SW 1271 (cell line): ENCODE data around the gene CELF2.
"Not testable (repeated sequence)": the region's sequence is repeated elsewhere in the genome, so short reads cannot be mapped to it uniquely, and the experiment has no call there.

Experiments used
- DNase-seq, 2 experiments: peaks; one replicate each; lab custom pipeline; 2025; lab: John Stamatoyannopoulos, UW

Gene CELF2

DNA sequence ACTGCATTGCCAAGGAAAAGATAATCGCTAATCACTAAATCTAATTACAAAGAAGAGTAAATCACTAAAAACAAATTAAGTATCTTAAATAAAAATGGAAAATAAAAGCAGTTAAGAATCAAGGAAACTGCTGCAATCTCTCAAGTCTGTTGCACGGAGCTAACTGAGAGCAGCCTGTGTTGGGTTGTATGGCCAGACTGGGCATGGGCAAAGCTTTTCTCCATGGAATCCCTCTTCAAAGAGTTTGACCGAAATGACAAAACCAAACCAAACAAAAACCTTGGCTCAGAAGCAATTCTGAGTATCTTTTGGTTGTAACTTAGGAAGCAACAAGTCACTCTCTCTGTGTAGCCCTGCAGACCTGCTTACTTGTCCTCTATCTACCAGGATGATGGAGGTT is 78.8 kb downstream of the CELF2 start:
- DNase-seq: no peak

- no peak for DNase-seq
Observed at GRCh38 chr10:11097686-11098085, 80.0 kb downstream of the CELF2 start.

GRCh38 chr10:11098666-11099065 is 81.0 kb downstream of the CELF2 start:
- no peak for DNase-seq

DNA sequence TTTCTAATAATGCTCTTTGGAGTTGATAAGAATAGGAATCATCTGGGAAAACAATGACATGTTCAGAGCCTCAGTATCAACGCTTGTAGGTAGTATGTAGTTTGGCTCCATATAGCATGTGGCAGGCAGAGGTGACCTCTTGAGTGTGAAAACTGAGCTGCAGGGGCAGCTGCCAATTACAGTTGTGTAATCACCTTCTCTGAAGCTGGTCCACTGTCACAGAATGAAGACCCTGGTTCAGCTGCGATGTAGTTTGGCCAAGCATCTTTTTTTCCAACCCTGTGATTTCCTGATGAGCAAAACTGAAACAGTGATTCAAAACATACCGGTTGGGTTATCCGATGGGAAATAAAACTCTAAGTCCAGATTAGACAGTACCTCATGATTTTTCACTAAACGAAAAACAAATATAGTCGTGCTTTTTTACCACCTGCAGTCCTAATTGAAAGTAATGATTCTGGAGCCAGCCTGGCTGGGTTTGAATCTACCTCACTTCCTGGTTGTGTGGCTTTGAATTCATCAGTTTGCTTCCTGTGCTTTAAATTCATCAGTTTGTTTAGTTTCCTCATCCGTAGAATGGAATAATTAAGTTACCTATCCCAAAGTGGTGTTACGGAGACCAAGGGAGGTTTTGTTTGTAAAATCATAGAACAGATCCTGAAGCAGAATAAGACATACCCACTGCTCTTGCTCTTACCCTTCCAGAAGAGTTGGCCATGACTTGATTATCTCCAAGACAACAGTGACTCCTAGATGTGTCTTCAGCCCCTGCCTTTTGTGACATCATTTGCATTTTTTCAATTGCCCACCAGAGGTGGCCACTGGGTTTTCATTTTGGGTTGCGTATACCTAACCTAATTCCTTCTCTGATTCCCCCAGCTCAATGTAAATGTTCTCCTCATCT is 87.4 kb downstream of the CELF2 start:
- DNase-seq: no peak

DNA sequence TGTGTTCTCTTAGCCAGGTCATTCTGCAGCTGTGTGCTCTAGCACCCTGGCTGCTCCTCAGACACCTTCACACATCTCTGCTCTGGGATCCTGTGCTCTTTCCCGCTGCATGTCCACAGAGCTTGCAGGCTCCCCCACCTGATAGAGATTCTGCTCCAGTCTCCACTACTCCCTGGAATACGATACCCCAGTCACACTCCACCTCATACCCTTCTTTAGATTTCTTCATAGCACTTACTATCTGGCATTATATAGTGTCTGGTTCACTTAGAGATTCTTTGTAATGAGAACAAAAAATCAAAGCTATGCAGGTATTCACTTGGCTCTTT is 88.0 kb downstream of the CELF2 start:
- DNase-seq: no peak

- DNase-seq: no peak
Observed at GRCh38 chr10:11106621-11107374, 89.1 kb downstream of the CELF2 start.

DNA sequence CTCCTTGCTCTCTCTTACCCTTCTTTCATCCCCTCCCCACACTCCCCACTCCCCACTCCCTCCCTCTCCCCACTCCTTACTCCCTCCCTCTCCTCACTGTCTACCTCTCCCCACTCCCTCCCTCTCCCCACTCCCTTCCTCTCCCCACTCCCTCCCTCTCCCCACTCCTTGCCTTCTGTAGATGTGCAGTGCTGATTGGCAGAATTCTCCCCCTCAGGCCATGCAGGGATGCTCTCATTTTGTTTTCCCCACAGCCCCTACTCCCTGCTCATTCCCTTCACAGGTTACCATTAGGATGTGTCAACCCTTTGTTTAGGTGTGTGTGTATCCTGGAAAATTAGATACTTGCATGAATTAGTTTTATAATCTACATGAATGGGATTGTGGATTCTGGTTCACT is 90.3 kb downstream of the CELF2 start:
- DNase-seq: no peak

DNA sequence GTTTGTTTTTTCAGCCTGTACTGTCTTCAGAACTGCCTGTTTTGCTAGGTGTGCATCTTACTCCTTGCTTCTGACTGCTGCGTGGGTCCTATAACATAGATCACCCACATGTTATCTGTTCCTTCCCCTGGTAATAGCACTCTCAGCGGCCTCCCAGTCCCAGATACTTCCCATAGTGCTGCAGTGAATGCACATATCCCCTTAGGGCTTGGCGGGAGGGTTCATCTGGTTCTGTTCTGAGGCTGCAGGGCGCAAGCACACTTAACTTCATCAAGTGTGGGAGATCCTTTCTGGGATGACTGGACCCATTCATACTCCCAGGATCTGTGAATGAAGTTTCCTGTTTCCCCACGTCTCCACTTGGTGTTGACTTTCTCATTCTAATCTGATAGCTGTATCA is 90.7 kb downstream of the CELF2 start:
- DNase-seq: no peak

GRCh38 chr10:11109590-11109989 is 91.9 kb downstream of the CELF2 start:
- DNase-seq: no peak

GRCh38 chr10:11110539-11110938 is 92.9 kb downstream of the CELF2 start:
- no peak for DNase-seq

GRCh38 chr10:11111490-11111889 is 93.8 kb downstream of the CELF2 start:
- DNase-seq: no peak

GRCh38 chr10:11112718-11113117 is 95.0 kb downstream of the CELF2 start:
- DNase-seq: no peak

DNA sequence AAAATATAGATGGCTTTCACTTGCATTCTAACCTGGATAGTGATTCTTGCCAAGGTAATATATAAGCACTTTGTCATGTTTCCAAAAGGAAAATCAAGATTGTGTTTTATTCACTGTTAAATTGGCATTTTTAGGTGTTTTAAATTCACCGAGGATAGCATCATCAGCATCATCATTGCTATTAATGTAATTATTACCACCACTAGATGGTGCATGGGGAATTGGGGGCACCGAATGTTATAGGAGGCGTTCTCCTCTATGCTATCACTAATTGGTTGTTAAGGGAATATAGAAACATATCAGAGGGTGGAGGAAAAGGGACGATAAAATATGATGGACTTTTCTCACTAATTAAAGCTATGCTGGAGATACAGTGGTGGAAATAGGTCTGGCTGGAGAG is 95.5 kb downstream of the CELF2 start:
- DNase-seq: no peak

GRCh38 chr10:11114269-11114668 is 96.6 kb downstream of the CELF2 start:
- DNase-seq: no peak

DNA sequence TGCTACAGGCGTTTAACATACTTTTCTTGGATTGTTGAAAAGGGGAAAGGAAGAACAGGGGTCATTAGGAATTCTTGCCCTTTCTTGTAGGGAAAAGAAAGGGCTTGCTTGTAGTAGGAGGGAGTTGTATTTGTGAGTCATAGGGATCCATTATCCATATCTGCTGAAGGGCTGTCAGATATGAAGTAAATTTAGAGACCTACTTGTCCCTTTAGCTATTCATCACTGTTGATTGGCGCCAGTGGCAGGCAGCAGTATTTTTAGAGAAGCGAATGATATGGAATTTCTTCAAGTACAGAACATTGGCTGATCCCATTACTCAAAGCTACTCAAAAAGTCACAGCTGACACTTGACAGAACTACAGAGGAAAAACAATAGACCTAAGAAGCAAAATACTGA is 97.7 kb downstream of the CELF2 start:
- DNase-seq: no peak

DNA sequence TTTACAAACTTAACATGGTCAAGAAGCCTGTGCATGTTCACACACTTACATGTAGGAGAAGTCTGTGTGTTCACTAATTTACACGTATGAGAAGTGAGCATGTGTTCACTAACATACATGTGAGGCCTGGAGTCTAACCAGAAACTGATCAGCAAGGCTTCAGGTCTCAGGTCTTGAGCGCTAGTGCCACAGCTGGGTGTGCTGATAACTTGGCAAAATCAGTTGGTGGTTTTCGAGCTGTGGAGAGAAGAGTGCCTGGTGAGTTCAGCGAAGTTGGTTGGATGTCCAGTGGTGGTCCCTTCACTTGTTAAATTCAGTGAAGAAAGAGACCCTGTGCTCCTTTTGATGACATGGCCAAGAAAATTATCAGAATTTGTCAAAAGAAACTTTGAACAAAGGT is 98.7 kb downstream of the CELF2 start:
- DNase-seq: no peak

GRCh38 chr10:11116817-11117216 is 99.1 kb downstream of the CELF2 start:
- no peak for DNase-seq

DNA sequence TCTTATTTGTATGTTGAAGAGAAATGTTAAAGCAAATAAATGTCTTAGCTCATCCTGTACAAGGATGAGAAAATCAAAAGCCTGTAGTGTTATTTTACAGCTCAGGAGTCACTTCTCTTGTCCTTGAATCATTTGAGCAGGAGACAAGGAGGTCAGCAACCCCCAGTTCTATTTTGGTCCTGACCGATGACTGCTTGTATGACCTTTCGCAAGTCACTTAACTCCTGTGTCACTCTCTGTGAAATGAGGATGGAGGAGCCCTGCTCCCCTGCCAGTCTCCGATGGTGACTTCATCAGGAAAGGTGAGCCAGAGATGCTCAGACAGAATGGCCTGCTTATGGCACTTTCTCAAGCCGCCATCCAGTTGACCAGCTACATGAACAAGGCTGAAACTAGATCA is 101.0 kb downstream of the CELF2 start:
- DNase-seq: no peak

DNA sequence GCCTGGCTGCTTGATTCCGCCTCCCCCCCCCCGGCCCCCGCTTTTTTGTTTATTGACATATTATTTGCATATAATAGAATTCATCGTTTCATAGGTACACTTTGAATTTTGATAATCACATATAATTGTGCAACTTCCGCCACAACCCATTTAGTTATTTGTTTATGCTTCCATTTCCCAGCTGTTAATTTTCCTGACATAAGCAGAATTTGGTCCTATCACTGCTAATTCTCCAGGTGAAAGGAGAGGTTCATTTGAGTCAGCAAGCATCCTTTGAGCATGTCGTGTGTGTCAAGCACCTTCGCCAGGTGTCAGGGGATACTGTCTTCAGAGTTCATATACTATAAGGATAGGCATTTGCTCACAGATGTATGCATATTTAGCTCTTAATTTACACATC is 102.2 kb downstream of the CELF2 start:
- no peak for DNase-seq

- DNase-seq: no peak
Observed at GRCh38 chr10:11120711-11121110, 103.0 kb downstream of the CELF2 start.

DNA sequence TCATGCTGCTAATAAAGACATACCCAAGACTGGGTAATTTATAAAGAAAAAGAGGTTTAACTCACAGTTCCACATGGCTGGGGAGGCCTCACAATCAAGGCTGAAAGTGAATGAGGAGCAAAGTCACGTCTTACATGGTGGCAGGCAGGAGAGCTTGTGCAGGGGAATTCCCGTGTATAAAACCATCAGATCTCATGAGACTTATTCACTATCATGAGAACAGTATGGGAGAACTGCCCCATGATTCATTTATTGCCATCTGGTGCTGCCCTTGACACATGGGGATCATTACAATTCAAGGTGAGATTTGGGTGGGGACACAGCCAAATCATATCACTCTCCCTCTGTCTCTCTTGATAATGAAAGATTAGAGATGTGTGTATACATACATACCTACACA is 106.2 kb downstream of the CELF2 start:
- DNase-seq: not testable (repeated sequence)

DNA sequence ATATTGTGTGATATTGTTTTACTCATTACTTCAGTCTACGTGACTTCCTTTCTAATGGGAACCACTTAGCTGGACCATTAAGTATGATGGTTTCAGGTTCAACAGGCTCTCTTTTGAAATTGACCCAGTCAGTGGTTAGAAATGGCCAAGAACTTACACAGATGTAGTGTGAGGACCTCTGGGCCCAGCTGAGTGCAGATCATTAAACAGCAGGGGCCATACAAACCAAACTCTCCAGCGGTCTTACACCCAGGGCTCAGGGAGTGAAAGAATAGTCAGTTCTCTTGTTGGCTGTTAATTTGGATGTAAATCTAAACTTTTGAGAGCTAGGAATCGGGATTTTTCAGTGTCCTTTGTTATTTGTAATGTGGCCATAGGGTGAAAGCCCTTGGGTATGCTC is 107.3 kb downstream of the CELF2 start:
- no peak for DNase-seq

GRCh38 chr10:11127017-11127416 is 109.3 kb downstream of the CELF2 start:
- DNase-seq: not testable (repeated sequence)
